SK-N-SH (cell line): ENCODE results near the gene AHDC1.

Experiments used
- CTCF ChIP-seq: fragments of 200-600 bp; sonication (generic); IDR thresholded peaks from 2 replicates; pipeline ENCODE4 v1.6.1; 2017; ENCODE audit warnings: antibody characterized with exemption, mild to moderate bottlenecking, moderate library complexity
- REST ChIP-seq: IDR thresholded peaks from 2 replicates; pipeline ENCODE4 v1.6.1; 2012; ENCODE audit warnings: mild to moderate bottlenecking, low read depth, low read length, moderate library complexity
- SIN3A ChIP-seq: IDR thresholded peaks from 2 replicates; pipeline ENCODE4 v1.6.1; 2012; ENCODE audit warnings: low read depth, mild to moderate bottlenecking, low read length, moderate library complexity, borderline replicate concordance
- SMC3 ChIP-seq: IDR thresholded peaks from 2 replicates; pipeline ENCODE4 v1.6.1; 2012; ENCODE audit warnings: low read depth, low read length, improper control_type of control experiment
- USF2 ChIP-seq: fragments of 150-350 bp; IDR thresholded peaks from 2 replicates; pipeline ENCODE4 v1.6.1; 2017; ENCODE audit warnings: antibody characterized with exemption, low read length, low read depth, borderline replicate concordance

GRCh38 chr1:27612718-27613117 is 8.8 kb upstream of the AHDC1 start:
- no peak for TF ChIP-seq SIN3A
- TF ChIP-seq SMC3 = no peak
- no peak for TF ChIP-seq REST
- no peak for TF ChIP-seq CTCF
- no peak for TF ChIP-seq USF2
